HG02763 (cell line): ENCODE results near the gene RPS15.
A peak's percentile ranks its signal among the peaks of the same experiment; 100 is the strongest.

Experiments used
- ATAC-seq: cut with Tn5 transposase; IDR thresholded peaks from one replicate; pipeline ENCODE4 v1.9.1; 2021; ENCODE audit warnings: mild to moderate bottlenecking, moderate library complexity; ENCODE audit not compliant: unreplicated experiment

Gene RPS15

DNA sequence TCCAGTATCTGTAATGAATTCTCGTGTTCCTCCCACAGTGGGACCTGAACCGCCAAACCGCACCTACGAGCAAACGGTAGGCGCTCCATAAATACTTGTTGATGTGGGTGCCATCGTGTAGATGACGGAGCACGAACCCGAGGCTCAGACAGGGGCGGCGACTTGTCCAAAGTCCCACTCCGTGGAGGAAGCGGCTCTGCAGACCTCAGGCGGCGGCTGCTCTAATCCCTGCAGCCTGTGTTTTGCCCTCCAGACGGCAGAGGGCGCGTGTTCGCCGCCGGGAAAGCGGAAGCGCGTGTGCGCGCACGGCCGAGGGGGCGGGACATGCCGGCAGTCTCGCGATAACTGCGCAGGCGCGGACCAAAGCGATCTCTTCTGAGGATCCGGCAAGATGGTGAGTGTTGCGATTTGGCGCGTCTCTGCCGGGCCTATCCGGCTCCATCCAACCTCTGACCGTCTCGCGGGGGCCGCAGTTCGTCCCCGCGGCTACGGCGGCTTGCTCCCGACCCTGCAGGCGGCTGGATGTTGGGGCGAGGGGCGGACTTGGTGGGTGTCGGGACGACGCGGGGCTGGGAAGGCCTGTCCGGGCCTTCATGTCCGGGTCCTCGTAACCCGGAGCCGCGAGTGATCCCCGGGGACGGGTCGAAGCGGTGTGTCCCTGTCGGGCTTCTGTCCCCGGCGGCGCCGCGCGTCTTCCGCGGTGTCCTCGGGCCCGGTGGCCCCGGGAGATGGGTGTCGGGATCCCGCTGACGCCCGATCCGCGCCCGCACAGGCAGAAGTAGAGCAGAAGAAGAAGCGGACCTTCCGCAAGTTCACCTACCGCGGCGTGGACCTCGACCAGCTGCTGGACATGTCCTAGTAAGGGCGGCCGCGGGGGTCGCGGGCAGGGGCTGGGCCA lies at the start of gene RPS15:
Gene RPS15, plus strand, starts transcription at position 362 of the 898 bp plus-strand sequence. Its CDS starts 30 bp downstream, at position 392.
- ATAC-seq, result peak; percentile 81

- ATAC-seq, result no peak
Observed at GRCh38 chr19:1388637-1389026, 49.6 kb upstream of the RPS15 start.

GRCh38 chr19:1389033-1389940 lies 48.9 kb upstream of the RPS15 start:
- no peak for ATAC-seq

DNA sequence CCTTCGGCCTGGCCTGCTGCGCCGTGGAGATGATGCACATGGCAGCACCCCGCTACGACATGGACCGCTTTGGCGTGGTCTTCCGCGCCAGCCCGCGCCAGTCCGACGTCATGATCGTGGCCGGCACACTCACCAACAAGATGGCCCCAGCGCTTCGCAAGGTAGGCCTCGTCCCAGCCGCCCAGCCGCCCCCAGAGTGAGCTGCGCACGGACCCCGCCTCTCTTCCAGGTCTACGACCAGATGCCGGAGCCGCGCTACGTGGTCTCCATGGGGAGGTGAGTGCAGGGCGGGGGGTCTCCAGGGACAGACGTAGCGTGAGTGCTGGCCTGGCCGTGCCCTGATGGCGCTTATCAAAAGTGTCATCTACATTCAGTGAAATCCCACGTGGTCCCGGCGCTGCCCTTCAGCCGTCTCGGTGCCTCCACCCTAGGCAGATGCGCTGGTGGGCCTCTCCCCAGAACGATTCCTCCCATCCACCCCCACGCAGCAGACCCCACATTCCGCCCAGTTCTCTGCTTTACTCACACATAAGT lies 47.2 kb upstream of the RPS15 start:
- ATAC-seq, result no peak

DNA sequence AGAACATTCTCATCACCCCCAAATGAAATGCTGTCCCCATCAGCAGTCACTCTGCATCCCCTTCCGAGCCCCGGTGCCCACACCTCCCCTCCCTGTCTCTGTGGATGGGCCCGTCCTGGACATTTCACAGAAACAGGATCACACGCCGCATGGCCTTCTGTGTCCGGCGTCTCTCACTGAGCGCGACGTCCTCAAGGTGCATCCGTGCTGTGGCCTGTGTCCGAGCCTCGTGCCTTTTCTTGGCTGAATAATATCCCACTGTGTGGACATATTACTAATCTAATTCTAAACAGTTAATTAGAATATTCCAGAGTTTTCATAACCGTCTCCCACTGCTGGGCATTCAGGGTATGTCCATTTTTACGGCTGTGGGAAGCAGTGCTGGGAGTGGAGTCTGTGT lies 45.8 kb upstream of the RPS15 start:
- ATAC-seq, result no peak

DNA sequence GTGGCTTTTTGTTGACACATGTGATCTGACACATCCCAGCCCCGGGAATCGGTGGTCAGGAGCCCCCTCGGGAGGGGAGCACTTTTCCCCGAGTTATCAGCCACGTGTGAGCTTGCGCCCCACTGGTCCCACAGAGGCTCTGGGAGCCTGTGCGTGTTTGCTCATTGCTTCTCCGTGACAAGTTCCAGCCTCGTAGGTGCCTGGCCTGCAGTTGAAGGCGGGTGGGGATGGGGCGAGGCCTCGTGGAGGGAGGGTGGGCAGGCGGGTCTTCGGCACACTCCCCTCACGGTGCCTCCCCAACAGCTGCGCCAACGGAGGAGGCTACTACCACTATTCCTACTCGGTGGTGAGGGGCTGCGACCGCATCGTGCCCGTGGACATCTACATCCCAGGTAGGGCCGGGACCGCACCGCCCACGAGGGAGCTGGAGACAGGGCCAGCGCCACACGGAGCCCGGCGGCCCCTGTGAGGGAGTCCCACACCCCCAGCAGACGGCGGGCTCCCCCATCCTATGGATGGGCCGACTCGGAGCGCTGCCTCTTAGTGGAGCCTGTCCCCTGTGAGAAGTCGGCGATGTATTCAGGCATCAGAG lies 45.2 kb upstream of the RPS15 start:
- ATAC-seq, result no peak

- ATAC-seq, result no peak
Observed at GRCh38 chr19:1393841-1394240, 44.4 kb upstream of the RPS15 start.

- no peak for ATAC-seq
Observed at GRCh38 chr19:1394252-1395193, 43.7 kb upstream of the RPS15 start.

GRCh38 chr19:1395194-1396018 lies 42.8 kb upstream of the RPS15 start:
- ATAC-seq, result no peak

DNA sequence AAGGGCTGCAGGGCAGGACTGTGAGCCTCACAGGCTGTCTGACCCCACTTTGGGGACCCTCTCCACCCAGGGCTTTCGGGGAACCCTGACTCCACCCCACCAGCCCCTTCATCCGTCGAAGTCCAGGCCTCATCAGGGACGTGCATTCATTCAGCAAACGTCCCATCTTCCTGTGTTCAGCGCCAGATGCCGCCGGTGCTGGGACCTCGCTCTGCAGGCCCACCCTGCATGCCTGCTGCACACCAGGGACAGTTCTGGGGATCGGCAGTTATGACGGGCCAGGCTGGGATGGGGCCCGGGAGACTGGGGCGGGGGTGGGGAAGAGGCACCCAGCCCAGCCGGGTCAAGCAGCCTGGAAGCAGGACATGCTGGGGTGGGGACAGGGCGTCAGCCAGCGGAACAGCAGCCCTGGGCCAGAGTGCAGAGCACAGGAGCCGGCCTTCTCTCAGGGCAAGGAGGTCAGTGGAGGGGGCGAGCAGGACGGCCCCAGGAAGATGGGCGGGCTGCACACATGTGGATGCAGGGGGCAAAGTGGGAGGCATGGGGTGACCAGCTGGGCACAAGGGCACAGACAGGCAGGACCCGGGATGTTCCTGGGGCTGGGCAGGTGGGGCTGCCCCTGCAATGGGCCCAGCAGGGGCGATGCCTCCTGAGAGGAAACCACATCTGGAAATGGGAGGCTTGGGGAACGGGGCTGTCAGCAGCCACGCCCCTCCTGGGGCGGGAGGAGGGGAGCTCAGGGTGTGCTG lies 42.0 kb upstream of the RPS15 start:
- no peak for ATAC-seq

GRCh38 chr19:1396768-1397679 lies 41.2 kb upstream of the RPS15 start:
- ATAC-seq, result no peak

DNA sequence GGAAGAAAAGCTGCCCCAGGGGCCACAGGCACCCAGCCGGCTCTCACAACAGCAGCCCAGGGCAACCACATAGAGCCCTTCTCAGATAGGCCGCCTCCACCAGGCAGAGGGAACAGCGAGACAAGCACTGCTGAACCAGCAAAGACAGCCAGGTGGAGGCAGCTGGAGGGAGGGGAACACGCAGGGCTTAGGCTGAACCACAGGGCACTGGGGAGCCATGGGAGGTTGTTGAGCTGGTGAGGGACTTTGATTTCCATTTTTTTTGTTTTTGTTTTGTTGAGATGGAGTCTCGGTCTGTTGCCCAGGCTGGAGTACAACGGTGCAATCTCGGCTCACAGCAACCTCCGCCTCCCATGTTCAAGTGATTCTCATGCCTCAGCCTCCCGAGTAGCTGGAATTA lies 40.4 kb upstream of the RPS15 start:
- no peak for ATAC-seq

DNA sequence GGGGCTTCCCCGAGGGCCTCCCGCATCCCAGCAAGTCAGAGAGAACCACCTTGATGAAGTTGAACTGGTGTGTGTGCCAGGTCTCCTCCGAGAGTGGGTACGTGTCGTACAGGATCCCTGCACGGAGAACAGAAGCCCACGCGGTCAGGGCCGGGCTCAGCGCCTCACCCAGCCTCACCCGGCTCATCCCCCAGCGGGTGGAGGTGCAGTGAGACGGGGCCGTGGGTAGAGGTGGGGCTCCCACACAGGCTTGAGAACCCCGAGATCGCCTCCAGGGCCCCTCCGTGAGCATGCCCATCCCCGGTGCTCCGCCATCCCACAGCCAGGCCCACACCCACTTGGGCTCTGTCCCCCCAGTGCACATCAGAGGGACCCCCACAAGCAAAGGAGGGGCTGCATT lies 39.1 kb upstream of the RPS15 start:
- no peak for ATAC-seq

DNA sequence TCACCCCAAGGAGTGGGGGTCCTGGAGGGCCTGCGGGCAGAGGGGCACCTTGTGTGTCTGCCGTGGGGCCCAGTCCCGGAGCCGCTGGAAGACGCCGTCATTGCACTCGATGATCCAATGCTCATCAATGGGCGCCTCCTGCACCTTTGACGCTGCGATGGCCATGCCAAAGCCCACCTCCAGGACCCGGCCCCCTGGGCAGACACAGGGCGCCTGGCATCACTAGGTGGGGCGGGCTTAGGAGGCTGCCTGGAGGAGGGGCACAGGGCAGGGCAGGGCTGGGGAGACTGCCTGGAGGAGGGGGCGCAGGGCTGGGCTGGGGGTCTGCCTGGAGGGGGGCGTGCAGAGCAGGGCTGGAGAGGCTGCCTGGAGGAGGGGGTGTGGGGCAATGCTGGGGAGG lies 38.5 kb upstream of the RPS15 start:
- ATAC-seq, result no peak

DNA sequence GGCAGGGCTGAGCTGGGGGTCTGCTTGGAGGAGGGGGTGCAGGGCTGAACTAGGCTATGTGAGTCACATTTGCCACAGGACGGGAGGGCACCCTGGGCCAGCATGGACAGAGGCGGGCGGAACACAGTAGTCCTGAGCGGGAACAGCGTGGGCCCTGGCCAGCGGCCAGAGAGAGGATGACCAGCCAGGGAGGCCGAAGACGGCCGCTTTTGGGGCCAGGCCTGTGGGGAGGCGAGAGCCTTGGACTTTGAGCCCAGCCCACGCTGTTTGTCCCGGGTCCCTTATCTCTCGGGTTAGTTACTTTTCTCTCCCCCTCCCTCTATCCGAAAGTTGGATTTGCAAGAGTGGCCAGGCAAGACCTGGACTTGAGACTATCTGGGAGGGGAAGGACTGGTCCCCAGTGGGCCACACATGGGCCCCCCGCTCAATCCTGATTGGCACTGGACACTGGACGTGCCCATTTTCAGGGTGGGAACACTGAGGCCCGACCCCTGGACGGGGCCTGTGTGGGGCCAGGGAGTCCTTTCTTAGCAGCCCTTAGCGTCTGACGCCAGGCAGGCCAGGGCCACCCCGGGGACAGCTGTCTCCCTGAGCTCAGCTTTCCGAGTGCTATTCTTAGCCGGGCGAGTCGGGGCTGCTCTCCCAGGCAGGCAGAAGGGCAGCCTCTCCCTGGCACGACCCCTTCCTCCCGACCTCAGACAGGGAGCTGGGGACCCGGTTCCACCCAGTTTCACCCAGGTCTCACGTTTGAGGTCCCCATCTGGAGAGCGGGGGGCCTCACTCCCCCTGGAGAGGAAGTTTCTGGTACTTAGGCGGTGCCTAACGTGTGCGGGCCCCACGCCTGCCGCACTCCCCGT lies 37.7 kb upstream of the RPS15 start:
- ATAC-seq, result no peak

DNA sequence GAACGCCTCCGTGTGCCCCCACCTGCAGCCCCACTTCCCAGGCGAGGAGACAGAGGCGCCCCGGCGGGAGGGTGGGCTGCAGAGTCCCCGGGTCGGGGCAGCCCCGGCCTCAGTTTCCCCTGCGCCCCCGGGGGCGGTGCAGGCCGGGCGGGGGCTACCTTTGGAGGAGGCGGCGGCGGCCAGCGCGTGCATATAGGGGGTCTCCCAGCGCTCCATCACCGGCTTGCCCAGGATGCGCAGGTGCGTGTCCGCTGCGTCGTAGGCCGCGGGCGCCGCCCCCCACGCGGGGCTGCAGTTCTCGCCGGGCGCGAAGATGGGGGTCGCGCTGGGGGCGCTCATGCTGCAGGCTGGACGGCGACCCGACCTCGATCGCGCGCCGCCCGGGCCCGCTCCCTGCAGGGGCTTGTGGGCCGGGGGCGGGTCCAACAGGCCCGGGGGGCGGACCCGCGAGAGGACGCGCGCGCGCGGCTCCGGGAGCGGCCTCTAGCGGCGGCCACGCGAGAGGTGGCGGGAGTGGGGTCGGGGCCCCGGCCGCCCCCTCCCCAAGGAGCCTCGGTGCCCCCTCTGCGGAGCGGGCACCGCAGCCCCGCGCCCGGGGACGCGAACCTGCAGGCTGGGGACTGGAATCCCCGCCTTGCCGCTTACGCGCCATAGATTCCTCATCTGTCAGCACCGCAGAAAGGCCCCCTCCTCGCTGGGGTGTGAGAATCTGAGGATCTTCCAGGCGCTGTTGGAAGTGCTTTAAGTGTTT lies 36.9 kb upstream of the RPS15 start, which contains the start of gene GAMT:
Gene GAMT, minus strand, starts transcription at position 405 of the 751 bp plus-strand sequence. Its CDS starts 66 bp downstream, at position 339.
- no peak for ATAC-seq
